Measurements from ENCODE around the gene ARHGAP10.

Gene ARHGAP10

DNA sequence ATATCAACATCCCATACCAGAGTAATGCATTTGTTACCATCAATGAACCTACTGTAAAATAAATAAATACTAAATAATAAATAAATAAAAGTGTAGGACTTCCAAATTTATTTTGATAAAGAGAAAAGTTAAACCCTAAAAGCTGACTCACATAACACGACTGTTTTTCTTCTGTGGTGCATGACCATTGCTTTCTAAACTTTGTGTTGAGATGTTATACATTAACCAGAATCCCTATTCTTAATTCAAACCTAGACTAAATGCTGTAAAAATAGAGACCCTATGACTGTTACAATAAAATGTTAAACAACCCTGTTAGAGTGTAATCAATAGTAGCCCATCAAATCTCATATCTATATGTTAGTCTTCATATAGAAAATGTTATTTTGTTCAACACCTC is 27.0 kb upstream of the ARHGAP10 start:
- no peak overlapping the region for H3K27ac ChIP-seq (ENCODE audit: low read depth, low read length)
- peaks cover 0 to 7% (median 4%) of the 10 kb centered on the region in 5 donors for H3K4me1 ChIP-seq (ENCODE audit: control insufficient read depth in 5 of 5, insufficient read depth in 5 of 5, low read length in 5 of 5)
- H3K4me3 ChIP-seq (ENCODE audit: low read depth in 1 of 5, low read length in 5 of 5) = no peak overlapping the region
- H3K36me3 ChIP-seq (ENCODE audit: control insufficient read depth in 5 of 5, insufficient read depth in 5 of 5, low read length in 5 of 5) = no peaks in the 10 kb centered on the region
- no peaks in the 10 kb centered on the region for H3K27me3 ChIP-seq (ENCODE audit: control insufficient read depth in 5 of 5, insufficient read depth in 4 of 5, low read length in 5 of 5)
- no peak overlapping the region for H3K9ac ChIP-seq (ENCODE audit: low read length in 5 of 5)
- no peaks in the 10 kb centered on the region for H3K9me3 ChIP-seq (ENCODE audit: control insufficient read depth in 5 of 5, low read length in 5 of 5)

GRCh38 chr4:147707892-147708672 is 23.8 kb upstream of the ARHGAP10 start:
- Histone ChIP-seq H3K4me3 (ENCODE audit: low read depth in 1 of 5, low read length in 5 of 5) (peak overlapping the region in 3 of 5 donors; percentile 28 to 51 (median 38)), H3K9me3 (ENCODE audit: control insufficient read depth in 5 of 5, low read length in 5 of 5) (no peaks in the 10 kb centered on the region), H3K27ac (ENCODE audit: low read depth, low read length) (no peak overlapping the region), H3K4me1 (ENCODE audit: control insufficient read depth in 5 of 5, insufficient read depth in 5 of 5, low read length in 5 of 5) (peaks cover 0 to 7% (median 4%) of the 10 kb centered on the region in 5 donors), H3K9ac (ENCODE audit: low read length in 5 of 5) (no peak overlapping the region), H3K27me3 (ENCODE audit: control insufficient read depth in 5 of 5, insufficient read depth in 4 of 5, low read length in 5 of 5) (no peaks in the 10 kb centered on the region), H3K36me3 (ENCODE audit: control insufficient read depth in 5 of 5, insufficient read depth in 5 of 5, low read length in 5 of 5) (no peaks in the 10 kb centered on the region)

- H3K4me3 ChIP-seq (ENCODE audit: low read depth in 1 of 5, low read length in 5 of 5) = no peak overlapping the region
- peaks cover 0 to 21% (median 11%) of the 10 kb centered on the region in 5 donors for H3K4me1 ChIP-seq (ENCODE audit: control insufficient read depth in 5 of 5, insufficient read depth in 5 of 5, low read length in 5 of 5)
- no peaks in the 10 kb centered on the region for H3K36me3 ChIP-seq (ENCODE audit: control insufficient read depth in 5 of 5, insufficient read depth in 5 of 5, low read length in 5 of 5)
- no peaks in the 10 kb centered on the region for H3K27me3 ChIP-seq (ENCODE audit: control insufficient read depth in 5 of 5, insufficient read depth in 4 of 5, low read length in 5 of 5)
- H3K9me3 ChIP-seq (ENCODE audit: control insufficient read depth in 5 of 5, low read length in 5 of 5) = no peaks in the 10 kb centered on the region
- H3K9ac ChIP-seq (ENCODE audit: low read length in 5 of 5) = no peak overlapping the region
- no peak overlapping the region for H3K27ac ChIP-seq (ENCODE audit: low read depth, low read length)
Measured at GRCh38 chr4:147709999-147710398, 21.9 kb upstream of the ARHGAP10 start.

DNA sequence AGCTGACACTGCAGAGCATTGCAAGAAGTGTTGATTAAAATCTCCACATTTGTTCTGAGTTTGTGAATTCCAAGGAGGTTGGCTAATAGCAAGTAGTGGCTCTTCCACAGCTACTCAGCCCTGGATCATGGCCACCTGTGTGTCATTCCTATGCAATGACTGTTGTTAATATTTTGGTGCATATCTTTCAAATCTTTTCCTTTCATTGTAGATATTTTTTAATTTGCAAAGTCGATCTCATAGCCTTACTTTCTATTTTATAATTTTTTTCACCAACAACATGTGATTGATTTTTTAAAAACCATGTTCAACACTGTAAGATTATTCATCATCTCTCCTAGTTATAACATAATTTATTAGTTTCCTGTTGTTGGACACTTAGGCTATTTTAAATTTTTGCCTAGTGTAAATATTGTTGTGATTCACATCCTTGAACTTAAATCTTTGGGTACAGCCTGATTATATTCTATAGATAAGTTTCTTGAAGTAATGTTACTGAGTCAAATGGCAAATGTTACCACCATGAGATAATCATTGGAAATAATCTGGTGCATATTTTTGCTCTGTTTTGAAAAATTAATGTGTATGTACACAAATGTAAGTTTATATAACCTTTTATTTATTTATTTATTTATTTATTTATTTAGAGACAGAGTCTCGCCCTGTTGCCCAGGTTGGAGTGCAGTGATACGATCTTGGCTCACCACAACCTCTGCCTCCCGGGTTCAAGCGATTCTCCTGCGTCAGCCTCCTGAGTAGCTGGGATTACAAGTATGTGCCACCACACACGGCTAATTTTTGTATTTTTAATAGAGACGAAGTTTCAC is 17.1 kb upstream of the ARHGAP10 start:
- no peaks in the 10 kb centered on the region for H3K36me3 ChIP-seq (ENCODE audit: control insufficient read depth in 5 of 5, insufficient read depth in 5 of 5, low read length in 5 of 5)
- no peaks in the 10 kb centered on the region for H3K9me3 ChIP-seq (ENCODE audit: control insufficient read depth in 5 of 5, low read length in 5 of 5)
- peaks cover 0 to 18% (median 8%) of the 10 kb centered on the region in 5 donors for H3K4me1 ChIP-seq (ENCODE audit: control insufficient read depth in 5 of 5, insufficient read depth in 5 of 5, low read length in 5 of 5)
- H3K9ac ChIP-seq (ENCODE audit: low read length in 5 of 5) = no peak overlapping the region
- no peaks in the 10 kb centered on the region for H3K27me3 ChIP-seq (ENCODE audit: control insufficient read depth in 5 of 5, insufficient read depth in 4 of 5, low read length in 5 of 5)
- H3K4me3 ChIP-seq (ENCODE audit: low read depth in 1 of 5, low read length in 5 of 5) = no peak overlapping the region
- H3K27ac ChIP-seq (ENCODE audit: low read depth, low read length) = peak overlapping the region; percentile 68

GRCh38 chr4:147717878-147718277 is 14.0 kb upstream of the ARHGAP10 start:
- Histone ChIP-seq H3K27me3 (ENCODE audit: control insufficient read depth in 5 of 5, insufficient read depth in 4 of 5, low read length in 5 of 5) (no peaks in the 10 kb centered on the region), H3K9me3 (ENCODE audit: control insufficient read depth in 5 of 5, low read length in 5 of 5) (no peaks in the 10 kb centered on the region), H3K4me3 (ENCODE audit: low read depth in 1 of 5, low read length in 5 of 5) (no peak overlapping the region), H3K36me3 (ENCODE audit: control insufficient read depth in 5 of 5, insufficient read depth in 5 of 5, low read length in 5 of 5) (no peaks in the 10 kb centered on the region), H3K27ac (ENCODE audit: low read depth, low read length) (no peak overlapping the region), H3K4me1 (ENCODE audit: control insufficient read depth in 5 of 5, insufficient read depth in 5 of 5, low read length in 5 of 5) (peaks cover 0 to 22% (median 11%) of the 10 kb centered on the region in 5 donors), H3K9ac (ENCODE audit: low read length in 5 of 5) (no peak overlapping the region)

DNA sequence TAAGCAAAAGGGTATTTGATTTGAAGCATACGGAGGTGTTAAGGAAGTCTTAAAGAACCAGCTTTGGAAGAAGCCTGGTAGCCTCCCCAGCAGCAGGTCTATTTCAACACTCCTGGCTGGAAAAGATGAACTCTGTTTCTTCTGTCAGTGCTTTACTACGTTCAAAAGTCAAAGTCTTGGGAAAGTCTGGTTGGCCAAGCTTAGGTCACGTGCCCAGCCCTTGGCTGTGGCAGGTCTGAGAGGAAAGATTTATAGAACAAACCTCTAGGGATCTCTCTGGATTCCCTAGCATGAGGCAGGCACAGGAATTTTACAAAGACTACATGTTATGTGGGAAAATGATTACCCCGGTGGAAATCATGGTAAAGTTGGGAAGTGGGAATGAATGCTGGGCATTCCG is 8.6 kb upstream of the ARHGAP10 start:
- Histone ChIP-seq H3K9ac (ENCODE audit: low read length in 5 of 5) (peak overlapping the region in 1 of 5 donors; percentile 48), H3K4me1 (ENCODE audit: control insufficient read depth in 5 of 5, insufficient read depth in 5 of 5, low read length in 5 of 5) (peaks cover 2 to 15% (median 10%) of the 10 kb centered on the region in 5 donors), H3K9me3 (ENCODE audit: control insufficient read depth in 5 of 5, low read length in 5 of 5) (no peaks in the 10 kb centered on the region), H3K27me3 (ENCODE audit: control insufficient read depth in 5 of 5, insufficient read depth in 4 of 5, low read length in 5 of 5) (no peaks in the 10 kb centered on the region), H3K4me3 (ENCODE audit: low read depth in 1 of 5, low read length in 5 of 5) (no peak overlapping the region), H3K27ac (ENCODE audit: low read depth, low read length) (peak overlapping the region; percentile 82), H3K36me3 (ENCODE audit: control insufficient read depth in 5 of 5, insufficient read depth in 5 of 5, low read length in 5 of 5) (no peaks in the 10 kb centered on the region)

DNA sequence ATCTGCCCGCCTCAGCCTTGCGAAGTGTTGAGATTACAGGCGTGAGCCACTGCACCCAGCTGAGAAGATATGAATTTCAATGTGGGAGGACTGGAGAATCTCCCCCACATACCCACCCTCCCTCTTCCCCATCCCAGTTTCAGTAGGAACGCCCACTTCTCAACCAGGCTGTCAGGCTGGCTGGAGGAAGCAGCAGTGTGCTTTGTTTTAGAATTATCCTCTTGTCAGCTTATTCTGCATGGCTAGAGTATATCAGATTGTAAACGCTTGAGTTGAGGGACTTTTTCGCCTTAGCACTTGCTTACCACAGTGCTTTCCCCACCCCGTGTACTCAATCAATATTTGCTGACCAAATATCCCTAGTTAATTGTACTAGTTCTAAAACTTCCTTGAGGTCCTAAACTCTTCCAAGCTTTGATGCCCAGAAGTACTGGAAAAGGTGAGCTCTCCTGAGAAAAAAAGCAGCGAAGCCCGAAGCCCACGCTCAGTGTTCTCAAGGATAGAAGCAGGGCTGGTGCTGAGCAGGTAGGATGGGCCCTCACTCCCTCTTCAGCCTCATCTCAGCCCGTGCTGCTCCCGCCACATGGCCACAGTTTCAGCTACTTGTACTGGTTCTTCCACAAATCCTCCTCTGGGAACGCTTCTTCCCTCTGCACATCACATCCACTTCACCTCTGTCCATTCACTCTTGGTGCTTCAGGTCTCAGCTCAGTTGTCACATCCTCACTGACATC is 7.3 kb upstream of the ARHGAP10 start:
- Histone ChIP-seq H3K36me3 (ENCODE audit: control insufficient read depth in 5 of 5, insufficient read depth in 5 of 5, low read length in 5 of 5) (no peaks in the 10 kb centered on the region), H3K9ac (ENCODE audit: low read length in 5 of 5) (no peak overlapping the region), H3K9me3 (ENCODE audit: control insufficient read depth in 5 of 5, low read length in 5 of 5) (no peaks in the 10 kb centered on the region), H3K4me1 (ENCODE audit: control insufficient read depth in 5 of 5, insufficient read depth in 5 of 5, low read length in 5 of 5) (peaks cover 2 to 13% (median 10%) of the 10 kb centered on the region in 5 donors), H3K27ac (ENCODE audit: low read depth, low read length) (no peak overlapping the region), H3K27me3 (ENCODE audit: control insufficient read depth in 5 of 5, insufficient read depth in 4 of 5, low read length in 5 of 5) (no peaks in the 10 kb centered on the region), H3K4me3 (ENCODE audit: low read depth in 1 of 5, low read length in 5 of 5) (no peak overlapping the region)

GRCh38 chr4:147725673-147726072 is 6.2 kb upstream of the ARHGAP10 start:
- Histone ChIP-seq H3K27me3 (ENCODE audit: control insufficient read depth in 5 of 5, insufficient read depth in 4 of 5, low read length in 5 of 5) (no peaks in the 10 kb centered on the region), H3K4me1 (ENCODE audit: control insufficient read depth in 5 of 5, insufficient read depth in 5 of 5, low read length in 5 of 5) (peaks cover 2 to 13% (median 10%) of the 10 kb centered on the region in 5 donors), H3K4me3 (ENCODE audit: low read depth in 1 of 5, low read length in 5 of 5) (no peak overlapping the region), H3K9me3 (ENCODE audit: control insufficient read depth in 5 of 5, low read length in 5 of 5) (no peaks in the 10 kb centered on the region), H3K27ac (ENCODE audit: low read depth, low read length) (no peak overlapping the region), H3K9ac (ENCODE audit: low read length in 5 of 5) (no peak overlapping the region), H3K36me3 (ENCODE audit: control insufficient read depth in 5 of 5, insufficient read depth in 5 of 5, low read length in 5 of 5) (no peaks in the 10 kb centered on the region)

DNA sequence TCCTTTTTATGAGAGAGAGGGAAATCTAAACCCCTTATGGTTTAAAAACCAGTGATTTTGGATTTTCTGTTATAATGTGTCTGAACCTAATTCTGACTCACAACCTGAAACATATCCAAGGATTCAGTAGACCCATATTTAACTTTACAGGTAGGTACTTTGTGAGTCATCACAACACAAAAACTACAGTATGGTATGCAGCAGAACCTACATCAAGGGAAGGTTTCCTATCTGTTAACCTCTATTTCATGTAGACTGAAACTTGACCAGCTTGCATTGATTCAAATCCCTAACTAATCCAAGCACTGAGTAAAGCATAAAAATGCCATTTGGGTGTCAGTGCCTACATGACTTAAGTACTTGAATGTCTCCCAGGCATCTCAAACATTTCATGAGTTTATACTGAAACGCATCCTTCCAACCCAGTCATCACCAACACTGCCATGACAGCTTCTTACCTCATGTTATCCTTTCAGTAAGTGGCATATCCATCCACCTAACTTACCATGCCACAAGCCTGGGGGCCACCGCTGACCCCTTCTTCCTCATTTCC is 4.3 kb upstream of the ARHGAP10 start:
- H3K4me3 ChIP-seq (ENCODE audit: low read depth in 1 of 5, low read length in 5 of 5) = no peak overlapping the region
- no peaks in the 10 kb centered on the region for H3K9me3 ChIP-seq (ENCODE audit: control insufficient read depth in 5 of 5, low read length in 5 of 5)
- no peak overlapping the region for H3K9ac ChIP-seq (ENCODE audit: low read length in 5 of 5)
- H3K27ac ChIP-seq (ENCODE audit: low read depth, low read length) = no peak overlapping the region
- no peaks in the 10 kb centered on the region for H3K27me3 ChIP-seq (ENCODE audit: control insufficient read depth in 5 of 5, insufficient read depth in 4 of 5, low read length in 5 of 5)
- no peaks in the 10 kb centered on the region for H3K36me3 ChIP-seq (ENCODE audit: control insufficient read depth in 5 of 5, insufficient read depth in 5 of 5, low read length in 5 of 5)
- peaks cover 2 to 21% (median 17%) of the 10 kb centered on the region in 5 donors for H3K4me1 ChIP-seq (ENCODE audit: control insufficient read depth in 5 of 5, insufficient read depth in 5 of 5, low read length in 5 of 5)

Data from subcutaneous abdominal adipose tissue (tissue), 5 donors.